ENCODE results near the gene A2M. TPM values are rescaled to one million over a fixed set of nuclear protein-coding genes. Genes with fewer than 3 reads are reported as not detected.

Gene A2M
- total and polyA plus RNA-seq, 4 donors = 1,731 to 2,622 (median 2,052) TPM

DNA sequence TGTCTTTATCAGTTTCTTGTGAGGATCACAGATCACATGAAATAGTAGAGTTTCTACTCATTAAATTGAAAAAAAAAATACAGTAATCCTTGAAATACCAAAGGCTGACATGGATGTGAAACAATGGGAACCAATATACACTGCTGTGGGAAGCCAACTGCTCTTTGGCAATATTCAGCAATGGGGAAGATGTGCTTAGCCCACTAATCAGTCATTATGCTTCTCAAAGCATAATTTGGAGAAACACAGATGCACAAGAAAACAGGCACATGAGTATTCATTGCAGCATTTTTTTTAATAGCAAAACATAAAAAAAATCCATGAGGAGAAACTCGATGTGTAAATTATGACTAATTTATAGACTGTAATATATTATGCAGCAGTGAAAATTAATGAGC is 40.6 kb downstream of the A2M start (continued):
- TF ChIP-seq, protein P1, sequence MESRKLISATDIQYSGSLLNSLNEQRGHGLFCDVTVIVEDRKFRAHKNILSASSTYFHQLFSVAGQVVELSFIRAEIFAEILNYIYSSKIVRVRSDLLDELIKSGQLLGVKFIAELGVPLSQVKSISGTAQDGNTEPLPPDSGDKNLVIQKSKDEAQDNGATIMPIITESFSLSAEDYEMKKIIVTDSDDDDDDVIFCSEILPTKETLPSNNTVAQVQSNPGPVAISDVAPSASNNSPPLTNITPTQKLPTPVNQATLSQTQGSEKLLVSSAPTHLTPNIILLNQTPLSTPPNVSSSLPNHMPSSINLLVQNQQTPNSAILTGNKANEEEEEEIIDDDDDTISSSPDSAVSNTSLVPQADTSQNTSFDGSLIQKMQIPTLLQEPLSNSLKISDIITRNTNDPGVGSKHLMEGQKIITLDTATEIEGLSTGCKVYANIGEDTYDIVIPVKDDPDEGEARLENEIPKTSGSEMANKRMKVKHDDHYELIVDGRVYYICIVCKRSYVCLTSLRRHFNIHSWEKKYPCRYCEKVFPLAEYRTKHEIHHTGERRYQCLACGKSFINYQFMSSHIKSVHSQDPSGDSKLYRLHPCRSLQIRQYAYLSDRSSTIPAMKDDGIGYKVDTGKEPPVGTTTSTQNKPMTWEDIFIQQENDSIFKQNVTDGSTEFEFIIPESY (IDR thresholded peaks at IDR 0.05) = no peak
- TF ChIP-seq EGR1 (IDR thresholded peaks at IDR 0.05; ENCODE audit: low read depth in 2 of 2) = no peak
- TF ChIP-seq, protein P2, sequence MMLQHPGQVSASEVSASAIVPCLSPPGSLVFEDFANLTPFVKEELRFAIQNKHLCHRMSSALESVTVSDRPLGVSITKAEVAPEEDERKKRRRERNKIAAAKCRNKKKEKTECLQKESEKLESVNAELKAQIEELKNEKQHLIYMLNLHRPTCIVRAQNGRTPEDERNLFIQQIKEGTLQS (IDR thresholded peaks at IDR 0.05) = no peak
- TF ChIP-seq YY1 (IDR thresholded peaks at IDR 0.05) = no peak
- TF ChIP-seq GABPA (IDR thresholded peaks at IDR 0.05 in 1 of 2, conservative IDR thresholded peaks at IDR 0.05 in 1 of 2) = no peak

DNA sequence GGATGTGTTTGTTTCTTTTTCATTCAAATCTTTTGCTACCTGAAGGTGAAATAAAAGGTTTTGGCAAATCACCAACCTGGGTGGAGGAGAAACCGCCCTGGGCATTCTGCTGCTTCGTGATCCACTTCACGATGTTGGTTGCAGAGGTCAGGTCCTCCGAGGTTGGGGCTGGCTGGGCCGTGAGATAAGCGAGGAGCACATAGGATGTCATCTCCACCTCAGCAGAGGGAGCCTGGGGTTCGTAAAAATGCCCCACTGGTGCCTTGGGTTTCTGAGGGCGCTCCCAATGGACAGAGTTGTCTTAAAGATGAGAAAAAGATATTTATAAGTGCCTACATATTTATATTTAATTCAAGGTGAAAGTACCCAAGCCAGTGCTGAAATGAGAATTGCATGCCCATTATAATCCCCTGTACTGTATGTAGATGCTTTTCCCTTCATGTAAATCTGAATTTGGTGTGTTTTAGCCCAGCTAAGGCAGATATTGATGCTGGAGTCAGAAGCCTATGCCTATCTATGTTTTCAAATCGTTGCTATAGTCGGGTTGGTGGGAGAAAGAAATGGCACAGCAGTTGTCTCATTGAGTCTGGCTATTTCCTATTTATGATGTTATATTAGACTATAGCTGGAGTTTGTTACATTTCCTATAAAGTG is 41.1 kb downstream of the A2M start:
- Histone ChIP-seq H3K36me3 (ENCODE audit: control insufficient read depth in 4 of 4, insufficient read depth in 3 of 4, low read depth in 1 of 4, low read length in 3 of 4) (peaks cover 24 to 94% (median 82%) of the 10 kb centered on the region in 4 donors), H3K4me3 (ENCODE audit: low read depth in 1 of 3, low read length in 3 of 3) (no peak overlapping the region), H3K9me3 (ENCODE audit: control insufficient read depth in 4 of 4, low read length in 3 of 4) (no peaks in the 10 kb centered on the region), H3K9ac (ENCODE audit: low read depth in 1 of 2, low read length in 2 of 2) (no peak overlapping the region), H3K27me3 (ENCODE audit: control insufficient read depth in 4 of 4, insufficient read depth in 4 of 4, low read length in 3 of 4) (no peaks in the 10 kb centered on the region), H3K27ac (ENCODE audit: low read depth in 1 of 2, low read length in 2 of 2) (no peak overlapping the region), H3K4me1 (ENCODE audit: control insufficient read depth in 4 of 4, insufficient read depth in 4 of 4, low read length in 3 of 4) (peaks cover 7 to 63% (median 29%) of the 10 kb centered on the region in 4 donors)
- TF ChIP-seq FOXA1 (IDR thresholded peaks at IDR 0.05) (no peak), EGR1 (IDR thresholded peaks at IDR 0.05; ENCODE audit: low read depth in 2 of 2) (peak in 1 of 2 donors; percentile 6)
- DNase-seq (ENCODE audit: low spot score) = no peak
- 73% methylated on average over 10 of the region's 10 CpGs for WGBS

DNA sequence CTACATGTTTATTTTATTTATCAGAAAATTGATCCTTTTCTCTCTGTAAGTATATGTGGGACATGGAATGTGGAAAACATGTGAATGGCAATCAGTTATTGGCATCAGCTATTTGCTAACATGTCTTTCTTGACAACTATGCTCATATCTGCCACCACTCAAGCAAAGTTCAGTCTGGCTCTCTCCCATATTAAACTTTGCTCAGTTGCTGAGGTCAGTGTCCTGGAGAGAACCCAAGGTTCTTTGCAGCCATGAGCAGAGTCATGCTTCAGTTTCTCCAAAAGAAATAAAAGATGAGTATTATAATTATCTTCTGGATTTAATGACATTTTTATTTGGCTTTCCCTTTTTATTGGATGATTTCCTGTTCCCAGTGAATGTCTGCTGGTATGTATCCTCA is 42.6 kb downstream of the A2M start:
- H3K27me3 ChIP-seq (ENCODE audit: control insufficient read depth in 4 of 4, insufficient read depth in 4 of 4, low read length in 3 of 4) = no peaks in the 10 kb centered on the region
- H3K27ac ChIP-seq (ENCODE audit: low read depth in 1 of 2, low read length in 2 of 2) = peak overlapping the region; percentile 14 to 45
- no peaks in the 10 kb centered on the region for H3K9me3 ChIP-seq (ENCODE audit: control insufficient read depth in 4 of 4, low read length in 3 of 4)
- peaks cover 21 to 95% (median 82%) of the 10 kb centered on the region in 4 donors for H3K36me3 ChIP-seq (ENCODE audit: control insufficient read depth in 4 of 4, insufficient read depth in 3 of 4, low read depth in 1 of 4, low read length in 3 of 4)
- TF ChIP-seq NR2F2 (IDR thresholded peaks at IDR 0.05) (no peak), JUND (IDR thresholded peaks at IDR 0.05) (peak; percentile 46 to 69), HNF4G (IDR thresholded peaks at IDR 0.05) (peak; percentile 45), YY1 (IDR thresholded peaks at IDR 0.05) (peak; percentile 83), TAF1 (conservative IDR thresholded peaks at IDR 0.05) (no peak), FOXA1 (IDR thresholded peaks at IDR 0.05) (peak; percentile 17), HNF4A (conservative IDR thresholded peaks at IDR 0.05) (peak; percentile 89 to 95), GABPA (IDR thresholded peaks at IDR 0.05 in 1 of 2, conservative IDR thresholded peaks at IDR 0.05 in 1 of 2) (peak in 1 of 2 donors; percentile 20), FOXA2 (IDR thresholded peaks at IDR 0.05) (peak; percentile 47), SP1 (IDR thresholded peaks at IDR 0.05) (peak; percentile 85), RAD21 (IDR thresholded peaks at IDR 0.05) (peak; percentile 24 to 31), RXRA (IDR thresholded peaks at IDR 0.05) (peak; percentile 97 to 99)
- TF ChIP-seq, protein P1 (IDR thresholded peaks at IDR 0.05) = peak; percentile 29
- TF ChIP-seq, protein P3, sequence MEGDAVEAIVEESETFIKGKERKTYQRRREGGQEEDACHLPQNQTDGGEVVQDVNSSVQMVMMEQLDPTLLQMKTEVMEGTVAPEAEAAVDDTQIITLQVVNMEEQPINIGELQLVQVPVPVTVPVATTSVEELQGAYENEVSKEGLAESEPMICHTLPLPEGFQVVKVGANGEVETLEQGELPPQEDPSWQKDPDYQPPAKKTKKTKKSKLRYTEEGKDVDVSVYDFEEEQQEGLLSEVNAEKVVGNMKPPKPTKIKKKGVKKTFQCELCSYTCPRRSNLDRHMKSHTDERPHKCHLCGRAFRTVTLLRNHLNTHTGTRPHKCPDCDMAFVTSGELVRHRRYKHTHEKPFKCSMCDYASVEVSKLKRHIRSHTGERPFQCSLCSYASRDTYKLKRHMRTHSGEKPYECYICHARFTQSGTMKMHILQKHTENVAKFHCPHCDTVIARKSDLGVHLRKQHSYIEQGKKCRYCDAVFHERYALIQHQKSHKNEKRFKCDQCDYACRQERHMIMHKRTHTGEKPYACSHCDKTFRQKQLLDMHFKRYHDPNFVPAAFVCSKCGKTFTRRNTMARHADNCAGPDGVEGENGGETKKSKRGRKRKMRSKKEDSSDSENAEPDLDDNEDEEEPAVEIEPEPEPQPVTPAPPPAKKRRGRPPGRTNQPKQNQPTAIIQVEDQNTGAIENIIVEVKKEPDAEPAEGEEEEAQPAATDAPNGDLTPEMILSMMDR (IDR thresholded peaks at IDR 0.05; ENCODE audit: low read depth, low read length, missing input control) = no peak
- TF ChIP-seq, protein P4, sequence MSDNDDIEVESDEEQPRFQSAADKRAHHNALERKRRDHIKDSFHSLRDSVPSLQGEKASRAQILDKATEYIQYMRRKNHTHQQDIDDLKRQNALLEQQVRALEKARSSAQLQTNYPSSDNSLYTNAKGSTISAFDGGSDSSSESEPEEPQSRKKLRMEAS (IDR thresholded peaks at IDR 0.05) = peak; percentile 76
- TF ChIP-seq, protein P2 (IDR thresholded peaks at IDR 0.05) = peak; percentile 31
- TF ChIP-seq, protein P5, sequence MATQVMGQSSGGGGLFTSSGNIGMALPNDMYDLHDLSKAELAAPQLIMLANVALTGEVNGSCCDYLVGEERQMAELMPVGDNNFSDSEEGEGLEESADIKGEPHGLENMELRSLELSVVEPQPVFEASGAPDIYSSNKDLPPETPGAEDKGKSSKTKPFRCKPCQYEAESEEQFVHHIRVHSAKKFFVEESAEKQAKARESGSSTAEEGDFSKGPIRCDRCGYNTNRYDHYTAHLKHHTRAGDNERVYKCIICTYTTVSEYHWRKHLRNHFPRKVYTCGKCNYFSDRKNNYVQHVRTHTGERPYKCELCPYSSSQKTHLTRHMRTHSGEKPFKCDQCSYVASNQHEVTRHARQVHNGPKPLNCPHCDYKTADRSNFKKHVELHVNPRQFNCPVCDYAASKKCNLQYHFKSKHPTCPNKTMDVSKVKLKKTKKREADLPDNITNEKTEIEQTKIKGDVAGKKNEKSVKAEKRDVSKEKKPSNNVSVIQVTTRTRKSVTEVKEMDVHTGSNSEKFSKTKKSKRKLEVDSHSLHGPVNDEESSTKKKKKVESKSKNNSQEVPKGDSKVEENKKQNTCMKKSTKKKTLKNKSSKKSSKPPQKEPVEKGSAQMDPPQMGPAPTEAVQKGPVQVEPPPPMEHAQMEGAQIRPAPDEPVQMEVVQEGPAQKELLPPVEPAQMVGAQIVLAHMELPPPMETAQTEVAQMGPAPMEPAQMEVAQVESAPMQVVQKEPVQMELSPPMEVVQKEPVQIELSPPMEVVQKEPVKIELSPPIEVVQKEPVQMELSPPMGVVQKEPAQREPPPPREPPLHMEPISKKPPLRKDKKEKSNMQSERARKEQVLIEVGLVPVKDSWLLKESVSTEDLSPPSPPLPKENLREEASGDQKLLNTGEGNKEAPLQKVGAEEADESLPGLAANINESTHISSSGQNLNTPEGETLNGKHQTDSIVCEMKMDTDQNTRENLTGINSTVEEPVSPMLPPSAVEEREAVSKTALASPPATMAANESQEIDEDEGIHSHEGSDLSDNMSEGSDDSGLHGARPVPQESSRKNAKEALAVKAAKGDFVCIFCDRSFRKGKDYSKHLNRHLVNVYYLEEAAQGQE (IDR thresholded peaks at IDR 0.05) = no peak
- H3K4me3 ChIP-seq (ENCODE audit: low read depth in 1 of 3, low read length in 3 of 3) = no peak overlapping the region
- DNase-seq (ENCODE audit: low spot score) = no peak
- no peak overlapping the region for H3K9ac ChIP-seq (ENCODE audit: low read depth in 1 of 2, low read length in 2 of 2)
- peaks cover 7 to 65% (median 29%) of the 10 kb centered on the region in 4 donors for H3K4me1 ChIP-seq (ENCODE audit: control insufficient read depth in 4 of 4, insufficient read depth in 4 of 4, low read length in 3 of 4)

Data from liver (tissue), 9 donors.